Ishikawa (cell line): ENCODE measurements around the gene C17orf107.

Source experiments
- CEBPB ChIP-seq: IDR thresholded peaks from 2 replicates; pipeline ENCODE4 v1.6.1; 2012
- CREB1 ChIP-seq: IDR thresholded peaks from 2 replicates; pipeline ENCODE4 v1.6.1; 2012; ENCODE audit warnings: low read depth
- EGR1 ChIP-seq: IDR thresholded peaks from 2 replicates; pipeline ENCODE4 v1.6.1; 2012
- EP300 ChIP-seq: IDR thresholded peaks from 2 replicates; pipeline ENCODE4 v1.6.1; 2012; ENCODE audit warnings: borderline replicate concordance
- FOXM1 ChIP-seq: IDR thresholded peaks from 2 replicates; pipeline ENCODE4 v1.6.1; 2012; ENCODE audit warnings: low read depth, borderline replicate concordance
- MAX ChIP-seq: IDR thresholded peaks from 2 replicates; pipeline ENCODE4 v1.6.1; 2012
- NFIC ChIP-seq: IDR thresholded peaks from 2 replicates; pipeline ENCODE4 v1.6.1; 2012
- RAD21 ChIP-seq: IDR thresholded peaks from 2 replicates; pipeline ENCODE4 v1.6.1; 2012; ENCODE audit warnings: low read depth
- REST ChIP-seq: IDR thresholded peaks from 2 replicates; pipeline ENCODE4 v1.6.1; 2012; ENCODE audit warnings: low read depth, mild to moderate bottlenecking
- TAF1 ChIP-seq: IDR thresholded peaks from 2 replicates; pipeline ENCODE4 v1.6.1; 2012; ENCODE audit warnings: low read depth, mild to moderate bottlenecking
- TCF12 ChIP-seq: IDR thresholded peaks from 2 replicates; pipeline ENCODE4 v1.6.1; 2012; ENCODE audit warnings: low read depth
- TEAD4 ChIP-seq: IDR thresholded peaks from 2 replicates; pipeline ENCODE4 v1.6.1; 2012
- YY1 ChIP-seq: IDR thresholded peaks from 2 replicates; pipeline ENCODE4 v1.6.1; 2012; ENCODE audit warnings: low read depth
- ZBTB7A ChIP-seq: IDR thresholded peaks from 2 replicates; pipeline ENCODE4 v1.6.1; 2012; ENCODE audit warnings: low read depth
- TF ChIP-seq, protein P1 (sequence below): IDR thresholded peaks from 2 replicates; pipeline ENCODE4 v1.6.1; 2012

The C17orf107 gene

GRCh38 chr17:4896332-4897197, 2.8 kb upstream of the C17orf107 start:
- no peak for TF ChIP-seq MAX
- no peak for TF ChIP-seq CEBPB
- no peak for TF ChIP-seq REST

DNA sequence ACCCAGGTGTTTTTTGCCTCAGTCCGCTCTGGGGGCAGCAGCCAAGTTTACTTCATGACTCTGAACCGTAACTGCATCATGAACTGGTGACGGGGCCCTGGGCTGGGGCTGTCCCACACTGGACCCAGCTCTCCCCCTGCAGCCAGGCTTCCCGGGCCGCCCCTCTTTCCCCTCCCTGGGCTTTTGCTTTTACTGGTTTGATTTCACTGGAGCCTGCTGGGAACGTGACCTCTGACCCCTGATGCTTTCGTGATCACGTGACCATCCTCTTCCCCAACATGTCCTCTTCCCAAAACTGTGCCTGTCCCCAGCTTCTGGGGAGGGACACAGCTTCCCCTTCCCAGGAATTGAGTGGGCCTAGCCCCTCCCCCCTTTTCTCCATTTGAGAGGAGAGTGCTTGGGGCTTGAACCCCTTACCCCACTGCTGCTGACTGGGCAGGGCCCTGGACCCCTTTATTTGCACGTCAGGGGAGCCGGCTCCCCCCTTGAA, 2.1 kb upstream of the C17orf107 start:
- TF ChIP-seq, protein P1, sequence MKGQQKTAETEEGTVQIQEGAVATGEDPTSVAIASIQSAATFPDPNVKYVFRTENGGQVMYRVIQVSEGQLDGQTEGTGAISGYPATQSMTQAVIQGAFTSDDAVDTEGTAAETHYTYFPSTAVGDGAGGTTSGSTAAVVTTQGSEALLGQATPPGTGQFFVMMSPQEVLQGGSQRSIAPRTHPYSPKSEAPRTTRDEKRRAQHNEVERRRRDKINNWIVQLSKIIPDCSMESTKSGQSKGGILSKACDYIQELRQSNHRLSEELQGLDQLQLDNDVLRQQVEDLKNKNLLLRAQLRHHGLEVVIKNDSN = peak; percentile 61
- TF ChIP-seq CEBPB = no peak

DNA sequence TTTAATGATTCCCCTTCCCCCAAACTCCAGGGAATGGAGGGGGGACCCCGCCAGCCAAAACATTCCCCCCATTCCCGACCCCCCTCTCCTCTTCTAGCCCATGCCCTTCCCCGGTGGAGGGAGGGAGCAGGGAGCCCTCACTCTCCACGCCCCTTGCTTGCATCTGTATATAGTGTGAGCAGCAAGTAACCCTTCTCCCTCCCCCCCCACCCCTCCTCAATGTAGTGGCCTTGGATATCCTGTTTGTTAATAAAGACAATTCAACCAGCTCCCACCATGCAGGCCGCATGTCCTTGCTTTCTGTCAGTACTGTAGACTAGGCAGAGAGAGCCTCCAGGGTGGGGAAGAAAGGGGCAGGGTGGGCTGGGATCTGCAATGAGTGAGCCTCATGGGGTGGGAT, 1.6 kb upstream of the C17orf107 start:
- TF ChIP-seq EGR1 = no peak
- TF ChIP-seq REST = no peak
- TF ChIP-seq FOXM1 = no peak
- no peak for TF ChIP-seq TEAD4
- TF ChIP-seq CEBPB = no peak
- TF ChIP-seq YY1 = no peak
- TF ChIP-seq, protein P1 = no peak
- no peak for TF ChIP-seq MAX
- no peak for TF ChIP-seq NFIC
- TF ChIP-seq EP300 = no peak
- TF ChIP-seq ZBTB7A = no peak
- no peak for TF ChIP-seq RAD21
- no peak for TF ChIP-seq TCF12
- TF ChIP-seq CREB1 = no peak
- no peak for TF ChIP-seq TAF1

- TF ChIP-seq EGR1 (no peak), CEBPB (no peak), RAD21 (no peak)
These were observed 985 bp upstream of the C17orf107 start for GRCh38 chr17:4898351-4898750.

GRCh38 chr17:4898927-4899326, 409 bp upstream of the C17orf107 start:
- no peak for TF ChIP-seq TAF1
- no peak for TF ChIP-seq RAD21
- no peak for TF ChIP-seq TEAD4
- no peak for TF ChIP-seq CREB1
- TF ChIP-seq MAX = no peak; the same call in 1 of the 2 replicates
- TF ChIP-seq EGR1 = no peak
- TF ChIP-seq ZBTB7A = no peak; the same call in 1 of the 2 replicates
- TF ChIP-seq CEBPB = no peak
- TF ChIP-seq REST = no peak
- no peak for TF ChIP-seq TCF12
- no peak; the same call in 1 of the 2 replicates for TF ChIP-seq NFIC
- no peak for TF ChIP-seq YY1
- TF ChIP-seq FOXM1 = no peak
- TF ChIP-seq, protein P1 = no peak
- no peak for TF ChIP-seq EP300
